HepG2 (cell line): ENCODE results near the gene CYB5D1. TPM values are rescaled to one million over a fixed set of nuclear protein-coding genes. Genes with fewer than 3 reads are reported as not detected.

Source experiments
- BCL6 ChIP-seq: IDR thresholded peaks from 2 replicates; pipeline ENCODE4 v1.6.1; 2016; ENCODE audit warnings: missing genetic modification reagents, missing compliant biosample characterization
- CENPX ChIP-seq: sonication (generic); formaldehyde crosslinking; IDR thresholded peaks from 2 replicates; pipeline ENCODE4 v1.9.0; 2021; ENCODE audit warnings: mild to moderate bottlenecking, missing genetic modification reagents, moderate library complexity
- NR2F2 ChIP-seq: IDR thresholded peaks from 2 replicates; pipeline ENCODE4 v1.6.1; 2012; ENCODE audit warnings: low read depth, inconsistent platforms, borderline replicate concordance
- RARA ChIP-seq: IDR thresholded peaks from 2 replicates; pipeline ENCODE4 v1.6.1; 2016; ENCODE audit warnings: missing genetic modification reagents, missing compliant biosample characterization
- RXRA ChIP-seq: sonication (generic); formaldehyde crosslinking; IDR thresholded peaks from 2 replicates; pipeline ENCODE4 v1.5.1; 2020; ENCODE audit warnings: missing genetic modification reagents
- SKI ChIP-seq: fragments of 450-650 bp; IDR thresholded peaks from one replicate; pipeline ENCODE4 v1.6.1; 2018; ENCODE audit warnings: mild to moderate bottlenecking; ENCODE audit not compliant: partially characterized antibody
- SMYD3 ChIP-seq: sonication (generic); formaldehyde crosslinking; IDR thresholded peaks from 2 replicates; pipeline ENCODE4 v1.8.1; 2023; ENCODE audit warnings: mild to moderate bottlenecking, missing genetic modification reagents
- TBL1XR1 ChIP-seq: fragments of 150-350 bp; IDR thresholded peaks from 2 replicates; pipeline ENCODE4 v1.6.1; 2014; ENCODE audit warnings: borderline replicate concordance, low read length; ENCODE audit not compliant: partially characterized antibody
- THAP11 ChIP-seq: IDR thresholded peaks from 2 replicates; pipeline ENCODE4 v1.6.1; 2016; ENCODE audit warnings: missing biosample characterization, missing genetic modification reagents
- ZFP82 ChIP-seq: sonication (generic); formaldehyde crosslinking; IDR thresholded peaks from 2 replicates; pipeline ENCODE4 v1.5.1; 2020; ENCODE audit warnings: mild to moderate bottlenecking, missing genetic modification reagents, borderline replicate concordance
- polyA plus RNA-seq, 8 experiments: library from polyadenylated mRNA; depleted of rRNA in 3 of 8; stranded (reverse) in 7 of 8; unstranded in 1 of 8; fragments of >200 nt; fragmentation: Illumina TruSeq in 4 of 8; extraction: Trizol in 4 of 8; gene quantifications; 2 replicates each; pipeline versions ENCODE4 v1.2.1 to v1.2.3, GENCODE V29; 2011 to 2016; ENCODE audit warnings: low read depth in 4 of 8, missing spikeins in 1 of 8, mixed read lengths in 1 of 8; ENCODE audit not compliant: insufficient read depth in 1 of 8
- total RNA-seq, 5 experiments: library from RNA; depleted of rRNA; stranded (reverse); fragments of >200 nt; fragmentation: Illumina TruSeq; extraction: Trizol; gene quantifications; 2 replicates each; pipeline ENCODE4 v1.2.3, GENCODE V29; 2016; ENCODE audit warnings: low read depth in 1 of 5
- TF ChIP-seq, protein P1 (sequence below): sonication (generic); formaldehyde crosslinking; IDR thresholded peaks from 2 replicates; pipeline ENCODE4 v1.5.1; 2020; ENCODE audit warnings: missing genetic modification reagents, mild to moderate bottlenecking, borderline replicate concordance
- TF ChIP-seq, protein P2 (sequence below): sonication (generic); formaldehyde crosslinking; IDR thresholded peaks from 2 replicates; pipeline ENCODE4 v1.8.1; 2023; ENCODE audit warnings: mild to moderate bottlenecking, missing genetic modification reagents
- TF ChIP-seq, protein P3 (sequence below): sonication (generic); formaldehyde crosslinking; IDR thresholded peaks from 2 replicates; pipeline ENCODE4 v1.4.0; 2020; ENCODE audit warnings: missing genetic modification reagents
- TF ChIP-seq, protein P4 (sequence below): sonication (generic); formaldehyde crosslinking; IDR thresholded peaks from 2 replicates; pipeline ENCODE4 v1.4.0; 2020; ENCODE audit warnings: missing genetic modification reagents

CYB5D1 gene
- total and polyA plus RNA-seq, 2 of the 13 experiments (the other 11 are each of a cell fraction or from before 2014, with no cell fraction given): 8.9 to 17.0 TPM

DNA sequence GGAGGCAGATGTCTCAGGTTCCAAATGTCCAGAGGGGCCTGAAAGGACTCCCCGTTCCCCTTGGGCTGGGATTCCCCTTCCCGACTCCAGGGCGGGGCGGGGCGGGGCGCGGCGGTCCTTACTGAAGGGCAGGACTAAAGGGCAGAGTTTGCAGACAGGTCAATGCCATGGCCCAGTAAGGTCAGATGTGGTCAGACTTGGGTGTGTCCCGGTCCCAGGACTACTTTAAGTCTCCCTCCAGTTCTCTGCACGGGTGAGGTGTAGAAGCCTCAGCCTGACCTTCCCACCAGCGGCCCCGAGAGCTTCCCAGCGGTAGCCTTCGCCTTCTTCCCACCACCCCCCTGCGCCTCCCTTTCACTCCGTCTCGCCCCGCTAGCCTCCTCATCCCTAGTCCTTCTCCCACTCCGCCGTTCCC lies 23.3 kb upstream of the CYB5D1 start (continued):
- TF ChIP-seq SMYD3 (no peak), BCL6 (CRISPR knock-in tag) (0 out of 2 replicates have a peak, but pooled peaks have one; percentile 15), RXRA (CRISPR knock-in tag) (peak; percentile 97), NR2F2 (peak; percentile 57; the same call in 1 of the 2 replicates), CENPX (CRISPR knock-in tag) (no peak), THAP11 (CRISPR knock-in tag) (no peak), TBL1XR1 (peak; percentile 86), RARA (CRISPR knock-in tag) (peak; percentile 97), ZFP82 (peak; percentile 53; the same call in 1 of the 2 replicates), SKI (peak; percentile 97)
- TF ChIP-seq, protein P1, sequence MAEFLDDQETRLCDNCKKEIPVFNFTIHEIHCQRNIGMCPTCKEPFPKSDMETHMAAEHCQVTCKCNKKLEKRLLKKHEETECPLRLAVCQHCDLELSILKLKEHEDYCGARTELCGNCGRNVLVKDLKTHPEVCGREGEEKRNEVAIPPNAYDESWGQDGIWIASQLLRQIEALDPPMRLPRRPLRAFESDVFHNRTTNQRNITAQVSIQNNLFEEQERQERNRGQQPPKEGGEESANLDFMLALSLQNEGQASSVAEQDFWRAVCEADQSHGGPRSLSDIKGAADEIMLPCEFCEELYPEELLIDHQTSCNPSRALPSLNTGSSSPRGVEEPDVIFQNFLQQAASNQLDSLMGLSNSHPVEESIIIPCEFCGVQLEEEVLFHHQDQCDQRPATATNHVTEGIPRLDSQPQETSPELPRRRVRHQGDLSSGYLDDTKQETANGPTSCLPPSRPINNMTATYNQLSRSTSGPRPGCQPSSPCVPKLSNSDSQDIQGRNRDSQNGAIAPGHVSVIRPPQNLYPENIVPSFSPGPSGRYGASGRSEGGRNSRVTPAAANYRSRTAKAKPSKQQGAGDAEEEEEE (CRISPR knock-in tag): no peak
- TF ChIP-seq, protein P2, sequence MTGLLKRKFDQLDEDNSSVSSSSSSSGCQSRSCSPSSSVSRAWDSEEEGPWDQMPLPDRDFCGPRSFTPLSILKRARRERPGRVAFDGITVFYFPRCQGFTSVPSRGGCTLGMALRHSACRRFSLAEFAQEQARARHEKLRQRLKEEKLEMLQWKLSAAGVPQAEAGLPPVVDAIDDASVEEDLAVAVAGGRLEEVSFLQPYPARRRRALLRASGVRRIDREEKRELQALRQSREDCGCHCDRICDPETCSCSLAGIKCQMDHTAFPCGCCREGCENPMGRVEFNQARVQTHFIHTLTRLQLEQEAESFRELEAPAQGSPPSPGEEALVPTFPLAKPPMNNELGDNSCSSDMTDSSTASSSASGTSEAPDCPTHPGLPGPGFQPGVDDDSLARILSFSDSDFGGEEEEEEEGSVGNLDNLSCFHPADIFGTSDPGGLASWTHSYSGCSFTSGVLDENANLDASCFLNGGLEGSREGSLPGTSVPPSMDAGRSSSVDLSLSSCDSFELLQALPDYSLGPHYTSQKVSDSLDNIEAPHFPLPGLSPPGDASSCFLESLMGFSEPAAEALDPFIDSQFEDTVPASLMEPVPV (CRISPR knock-in tag): peak; percentile 18; the same call in 1 of the 2 replicates
- TF ChIP-seq, protein P3, sequence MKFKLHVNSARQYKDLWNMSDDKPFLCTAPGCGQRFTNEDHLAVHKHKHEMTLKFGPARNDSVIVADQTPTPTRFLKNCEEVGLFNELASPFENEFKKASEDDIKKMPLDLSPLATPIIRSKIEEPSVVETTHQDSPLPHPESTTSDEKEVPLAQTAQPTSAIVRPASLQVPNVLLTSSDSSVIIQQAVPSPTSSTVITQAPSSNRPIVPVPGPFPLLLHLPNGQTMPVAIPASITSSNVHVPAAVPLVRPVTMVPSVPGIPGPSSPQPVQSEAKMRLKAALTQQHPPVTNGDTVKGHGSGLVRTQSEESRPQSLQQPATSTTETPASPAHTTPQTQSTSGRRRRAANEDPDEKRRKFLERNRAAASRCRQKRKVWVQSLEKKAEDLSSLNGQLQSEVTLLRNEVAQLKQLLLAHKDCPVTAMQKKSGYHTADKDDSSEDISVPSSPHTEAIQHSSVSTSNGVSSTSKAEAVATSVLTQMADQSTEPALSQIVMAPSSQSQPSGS (CRISPR knock-in tag): no peak
- TF ChIP-seq, protein P4, sequence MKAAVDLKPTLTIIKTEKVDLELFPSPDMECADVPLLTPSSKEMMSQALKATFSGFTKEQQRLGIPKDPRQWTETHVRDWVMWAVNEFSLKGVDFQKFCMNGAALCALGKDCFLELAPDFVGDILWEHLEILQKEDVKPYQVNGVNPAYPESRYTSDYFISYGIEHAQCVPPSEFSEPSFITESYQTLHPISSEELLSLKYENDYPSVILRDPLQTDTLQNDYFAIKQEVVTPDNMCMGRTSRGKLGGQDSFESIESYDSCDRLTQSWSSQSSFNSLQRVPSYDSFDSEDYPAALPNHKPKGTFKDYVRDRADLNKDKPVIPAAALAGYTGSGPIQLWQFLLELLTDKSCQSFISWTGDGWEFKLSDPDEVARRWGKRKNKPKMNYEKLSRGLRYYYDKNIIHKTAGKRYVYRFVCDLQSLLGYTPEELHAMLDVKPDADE (CRISPR knock-in tag): no peak
